Panc1 (cell line): ENCODE data around the gene EIF4E1B. TPM values are rescaled to one million over a fixed set of nuclear protein-coding genes. Genes with fewer than 3 reads are reported as not detected.

Experiments
- ATAC-seq: fragments of 200-7000 bp; cut with Tn5 transposase; 2 replicates; pipeline ENCODE4 v1.9.1; 2020; ENCODE audit warnings: mild to moderate bottlenecking, moderate library complexity
- BruUV-seq: library from RNA; stranded (reverse); fragments of 400-500 nt; replicated peaks from 2 replicates; lab custom pipeline; 2021; lab: Mats Ljungman, UMichigan
- CTCF ChIA-PET: fragments of 300-600 bp; sonication (Branson Sonifier 250); formaldehyde crosslinking; loops from one replicate; lab custom pipeline; 2022; ENCODE audit warnings: antibody characterized with exemption; lab: Charles Lee
- POLR2A ChIA-PET: fragments of 300-600 bp; sonication (Branson Sonifier 250); formaldehyde crosslinking; loops from one replicate; lab custom pipeline; 2022; ENCODE audit warnings: antibody characterized with exemption; lab: Charles Lee
- DNase-seq: peaks from one replicate; pipeline ENCODE4 v3.0.0-alpha.2; 2010; ENCODE audit warnings: low read depth, low spot score
- H3K27ac ChIP-seq: 2 replicates; pipeline ENCODE4 v1.5.1; 2011; ENCODE audit warnings: mild to moderate bottlenecking, low read length, inconsistent platforms
- H3K27me3 ChIP-seq: fragments of 200-500 bp; sonication (Bioruptor generic); 2 replicates; pipeline ENCODE4 v1.6.0; 2014; ENCODE audit warnings: low read length, inconsistent platforms; ENCODE audit not compliant: control insufficient read depth, insufficient read depth
- H3K36me3 ChIP-seq: fragments of 200-500 bp; sonication (Bioruptor generic); 2 replicates; pipeline ENCODE4 v1.5.1; 2014; ENCODE audit warnings: inconsistent platforms, mild to moderate bottlenecking, low read length, moderate library complexity; ENCODE audit not compliant: control insufficient read depth, insufficient read depth
- H3K4me1 ChIP-seq: 2 replicates; pipeline ENCODE4 v1.5.1; 2011; ENCODE audit warnings: inconsistent platforms, mild to moderate bottlenecking, low read length, moderate library complexity; ENCODE audit not compliant: control insufficient read depth, insufficient read depth
- H3K4me3 ChIP-seq, 2 experiments: 2 replicates each; pipeline ENCODE4 v1.5.1; 2011 to 2012; ENCODE audit warnings: low read depth in 2 of 2, low read length in 2 of 2, mild to moderate bottlenecking in 2 of 2, inconsistent platforms in 1 of 2, moderate library complexity in 1 of 2
- H3K9me3 ChIP-seq: fragments of 200-500 bp; sonication (Bioruptor generic); 2 replicates; pipeline ENCODE4 v1.5.1; 2014; ENCODE audit warnings: low read depth, mild to moderate bottlenecking, inconsistent platforms, low read length, moderate library complexity; ENCODE audit not compliant: control insufficient read depth, insufficient read depth
- CTCF ChIP-seq: fragments of 450-650 bp; IDR thresholded peaks from 2 replicates; pipeline ENCODE4 v1.5.1; 2017; ENCODE audit warnings: mild to moderate bottlenecking
- POLR2AphosphoS5 ChIP-seq: IDR thresholded peaks from 2 replicates; pipeline ENCODE4 v1.6.1; 2012; ENCODE audit warnings: mild to moderate bottlenecking, low read depth, low read length, moderate library complexity
- SIN3A ChIP-seq: IDR thresholded peaks from 2 replicates; pipeline ENCODE4 v1.6.1; 2012; ENCODE audit warnings: low read depth, mild to moderate bottlenecking, low read length, moderate library complexity, borderline replicate concordance; ENCODE audit not compliant: insufficient read depth
- TCF7L2 ChIP-seq: IDR thresholded peaks from 2 replicates; pipeline ENCODE4 v1.6.1; 2011; ENCODE audit warnings: mild to moderate bottlenecking, low read depth, low read length, inconsistent platforms
- in situ Hi-C: cut with HindIII; loops from 2 replicates; pipeline ENCODE4 v1.10.0; 2016; ENCODE audit warnings: low sequenced_read_pairs, low pct_unique_long_range_greater_than_20kb
- intact Hi-C: fragments of 100-400 bp; cut with micrococcal nuclease; formaldehyde crosslinking; loops from one replicate; pipeline ENCODE4 v1.10.0; 2022; ENCODE audit not compliant: unreplicated experiment
- total RNA-seq: library from RNA; stranded (reverse); gene quantifications from one replicate; pipeline ENCODE4 v1.2.1, GENCODE V29; 2021; ENCODE audit not compliant: unreplicated experiment
- TF ChIP-seq, protein P1 (sequence below), 2 experiments: IDR thresholded peaks; 2 replicates each; pipeline ENCODE4 v1.6.1; 2011 to 2012; ENCODE audit warnings: low read depth in 2 of 2, control low read depth in 1 of 2, low read length in 1 of 2, mild to moderate bottlenecking in 1 of 2, moderate library complexity in 1 of 2; ENCODE audit not compliant: insufficient read depth in 1 of 2

Gene EIF4E1B
- total RNA-seq, 1 experiment from 2014 or later: not detected

DNA sequence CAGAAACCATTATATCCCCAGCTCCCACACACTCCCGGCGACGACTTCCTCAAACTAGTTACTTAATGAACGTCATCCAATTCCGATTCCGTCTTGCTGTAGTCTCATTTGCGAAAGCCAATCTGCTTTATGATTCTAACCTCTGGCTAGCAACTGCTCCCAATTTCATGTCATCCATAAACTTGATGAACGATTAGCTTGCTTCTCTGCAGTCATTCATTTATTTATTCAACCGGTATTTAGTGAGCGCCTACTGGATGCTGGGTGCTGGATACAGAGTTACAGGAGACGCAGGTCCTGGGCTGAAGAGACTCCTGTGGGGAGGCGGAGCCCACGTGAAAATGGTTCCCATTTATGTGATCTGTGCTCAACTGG, 63.0 kb downstream of the EIF4E1B start:
- Histone ChIP-seq H3K4me3 (no peak overlapping the region), H3K9me3 (no peaks in the 10 kb centered on the region), H3K27ac (no peak overlapping the region), H3K27me3 (no peaks in the 10 kb centered on the region), H3K36me3 (no peaks in the 10 kb centered on the region), H3K4me1 (no peaks in the 10 kb centered on the region; the same call in 1 of the 2 replicates)
- in situ Hi-C loops: no loop called here
- ChIA-PET POLR2A (interaction anchor here (0.6 kb wide), 1 partner anchor 132 kb away, joined by 13 read pairs; no protein-coding TSS in a partner anchor), CTCF (interaction anchor here (1.5 kb wide), 1 partner anchor 33 kb away, joined by 5 read pairs; no protein-coding TSS in a partner anchor)
- no TSS peak for BruUV-seq
- ATAC-seq (no peak), DNase-seq (no peak)
- TF ChIP-seq, protein P1, sequence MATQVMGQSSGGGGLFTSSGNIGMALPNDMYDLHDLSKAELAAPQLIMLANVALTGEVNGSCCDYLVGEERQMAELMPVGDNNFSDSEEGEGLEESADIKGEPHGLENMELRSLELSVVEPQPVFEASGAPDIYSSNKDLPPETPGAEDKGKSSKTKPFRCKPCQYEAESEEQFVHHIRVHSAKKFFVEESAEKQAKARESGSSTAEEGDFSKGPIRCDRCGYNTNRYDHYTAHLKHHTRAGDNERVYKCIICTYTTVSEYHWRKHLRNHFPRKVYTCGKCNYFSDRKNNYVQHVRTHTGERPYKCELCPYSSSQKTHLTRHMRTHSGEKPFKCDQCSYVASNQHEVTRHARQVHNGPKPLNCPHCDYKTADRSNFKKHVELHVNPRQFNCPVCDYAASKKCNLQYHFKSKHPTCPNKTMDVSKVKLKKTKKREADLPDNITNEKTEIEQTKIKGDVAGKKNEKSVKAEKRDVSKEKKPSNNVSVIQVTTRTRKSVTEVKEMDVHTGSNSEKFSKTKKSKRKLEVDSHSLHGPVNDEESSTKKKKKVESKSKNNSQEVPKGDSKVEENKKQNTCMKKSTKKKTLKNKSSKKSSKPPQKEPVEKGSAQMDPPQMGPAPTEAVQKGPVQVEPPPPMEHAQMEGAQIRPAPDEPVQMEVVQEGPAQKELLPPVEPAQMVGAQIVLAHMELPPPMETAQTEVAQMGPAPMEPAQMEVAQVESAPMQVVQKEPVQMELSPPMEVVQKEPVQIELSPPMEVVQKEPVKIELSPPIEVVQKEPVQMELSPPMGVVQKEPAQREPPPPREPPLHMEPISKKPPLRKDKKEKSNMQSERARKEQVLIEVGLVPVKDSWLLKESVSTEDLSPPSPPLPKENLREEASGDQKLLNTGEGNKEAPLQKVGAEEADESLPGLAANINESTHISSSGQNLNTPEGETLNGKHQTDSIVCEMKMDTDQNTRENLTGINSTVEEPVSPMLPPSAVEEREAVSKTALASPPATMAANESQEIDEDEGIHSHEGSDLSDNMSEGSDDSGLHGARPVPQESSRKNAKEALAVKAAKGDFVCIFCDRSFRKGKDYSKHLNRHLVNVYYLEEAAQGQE (IDR thresholded peaks at IDR 0.05; ENCODE audit: insufficient read depth in 1 of 2, low read depth in 2 of 2, low read length in 1 of 2): no peak
- intact Hi-C loops: no loop called here

DNA sequence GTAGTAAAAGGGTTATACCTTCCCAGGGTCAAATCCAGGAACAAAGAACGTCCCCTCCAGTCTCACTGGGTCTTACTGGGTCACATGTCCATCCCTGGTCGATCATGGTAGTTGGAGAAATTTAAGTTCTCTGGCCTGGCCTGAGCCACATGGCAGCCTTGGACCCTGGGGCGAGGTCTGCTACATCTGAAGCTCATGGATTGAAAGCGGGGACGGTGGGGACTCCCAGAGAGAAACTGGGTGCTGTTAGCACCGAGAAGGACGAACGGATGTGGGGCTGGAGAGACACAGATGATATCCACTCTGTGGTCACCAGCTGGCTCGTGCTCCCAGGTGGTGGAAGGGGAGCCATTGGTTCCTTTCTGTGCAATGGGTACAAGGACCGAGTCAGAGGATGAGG, 63.7 kb downstream of the EIF4E1B start:
- BruUV-seq: no TSS peak
- H3K27ac ChIP-seq: no peak overlapping the region
- TF ChIP-seq, protein P1 (IDR thresholded peaks at IDR 0.05; ENCODE audit: insufficient read depth in 1 of 2, low read depth in 2 of 2, low read length in 1 of 2): no peak
- TF ChIP-seq CTCF (no peak), POLR2AphosphoS5 (no peak), SIN3A (no peak), TCF7L2 (no peak)
- DNase-seq: no peak
- ChIA-PET CTCF (interaction anchor here (1.5 kb wide), 1 partner anchor 33 kb away, joined by 5 read pairs; no protein-coding TSS in a partner anchor), POLR2A (no interaction called here)
- in situ Hi-C loops (no loop called here), intact Hi-C loops (no loop called here)
- H3K9me3 ChIP-seq: no peaks in the 10 kb centered on the region
- H3K27me3 ChIP-seq: no peaks in the 10 kb centered on the region
- no peaks in the 10 kb centered on the region for H3K36me3 ChIP-seq
- ATAC-seq: no peak
- no peaks in the 10 kb centered on the region; the same call in 1 of the 2 replicates for H3K4me1 ChIP-seq
- no peak overlapping the region for H3K4me3 ChIP-seq
